NCI-H1436 treated with DMSO at 0.1 percent for 48 hours (cell line): Measurements from ENCODE around the gene GSTA3.
"Not testable (repeated sequence)": the region's sequence is repeated elsewhere in the genome, so short reads cannot be mapped to it uniquely, and the experiment has no call there.

Experiments used
- DNase-seq: peaks from one replicate; lab custom pipeline; 2025; lab: John Stamatoyannopoulos, UW

GSTA3 gene

GRCh38 chr6:52909531-52909930 is at the start of gene GSTA3:
TSS of gene GSTA3 (minus strand) at chr6:52909698. CDS start at chr6:52905834, 3,864 bp downstream.
- no peak for DNase-seq

- DNase-seq: no peak
Observed at GRCh38 chr6:52958546-52959255, 49.2 kb upstream of the GSTA3 start.

GRCh38 chr6:52955871-52956270 is 46.4 kb upstream of the GSTA3 start:
- no peak for DNase-seq

GRCh38 chr6:52953911-52954839 is 44.7 kb upstream of the GSTA3 start:
- no peak for DNase-seq

- DNase-seq: no peak
Observed at GRCh38 chr6:52946306-52946705, 36.8 kb upstream of the GSTA3 start.

- not testable (repeated sequence) for DNase-seq
Observed at GRCh38 chr6:52942821-52943220, 33.3 kb upstream of the GSTA3 start.

GRCh38 chr6:52942221-52942620 is 32.7 kb upstream of the GSTA3 start:
- DNase-seq: no peak

- no peak for DNase-seq
Observed at GRCh38 chr6:52937908-52938307, 28.4 kb upstream of the GSTA3 start.

GRCh38 chr6:52933778-52934177 is 24.3 kb upstream of the GSTA3 start:
- no peak for DNase-seq

GRCh38 chr6:52931351-52931750 is 21.9 kb upstream of the GSTA3 start:
- no peak for DNase-seq

- DNase-seq: no peak
Observed at GRCh38 chr6:52929321-52930164, 20.0 kb upstream of the GSTA3 start.

- no peak for DNase-seq
Observed at GRCh38 chr6:52927451-52927850, 18.0 kb upstream of the GSTA3 start.

GRCh38 chr6:52925919-52926792 is 16.7 kb upstream of the GSTA3 start:
- no peak for DNase-seq

GRCh38 chr6:52925042-52925441 is 15.5 kb upstream of the GSTA3 start:
- DNase-seq: no peak

GRCh38 chr6:52923689-52924088 is 14.2 kb upstream of the GSTA3 start:
- not testable (repeated sequence) for DNase-seq

GRCh38 chr6:52922161-52922560 is 12.7 kb upstream of the GSTA3 start:
- no peak for DNase-seq

GRCh38 chr6:52921743-52922142 is 12.2 kb upstream of the GSTA3 start:
- no peak for DNase-seq

- DNase-seq: not testable (repeated sequence)
Observed at GRCh38 chr6:52919511-52919910, 10.0 kb upstream of the GSTA3 start.

- not testable (repeated sequence) for DNase-seq
Observed at GRCh38 chr6:52918771-52919170, 9.3 kb upstream of the GSTA3 start.

GRCh38 chr6:52918027-52918686 is 8.7 kb upstream of the GSTA3 start:
- DNase-seq: not testable (repeated sequence)

- no peak for DNase-seq
Observed at GRCh38 chr6:52914516-52914915, 5.0 kb upstream of the GSTA3 start.
